GM12878 (cell line): ENCODE measurements around the gene TOB2. TPM values are rescaled to one million over a fixed set of nuclear protein-coding genes. Genes with fewer than 3 reads are reported as not detected.
A peak's percentile ranks its signal among the peaks of the same experiment; 100 is the strongest.

Source experiments
- ATF7 ChIP-seq: fragments of 450-650 bp; IDR thresholded peaks from 2 replicates; pipeline ENCODE4 v1.6.1; 2016; ENCODE audit warnings: low read depth, mild to moderate bottlenecking
- CEBPB ChIP-seq, 2 experiments: fragments of 150-350 bp in 1 of 2; IDR thresholded peaks; 2 replicates each; pipeline ENCODE4 v1.6.1; 2012 to 2014; ENCODE audit warnings: low read depth in 2 of 2, low read length in 2 of 2, borderline replicate concordance in 1 of 2, inconsistent platforms in 1 of 2
- CHD4 ChIP-seq: fragments of 200-600 bp; sonication (generic); IDR thresholded peaks from 2 replicates; pipeline ENCODE4 v1.6.1; 2016; ENCODE audit warnings: mild to moderate bottlenecking
- EGR1 ChIP-seq, 2 experiments: IDR thresholded peaks; 1 replicate in 1 of 2; 2 replicates in 1 of 2; pipeline ENCODE4 v1.6.1; 2011 to 2012; ENCODE audit warnings: low read depth in 2 of 2, low read length in 2 of 2, borderline replicate concordance in 1 of 2, mild to moderate bottlenecking in 1 of 2, moderate library complexity in 1 of 2
- KLF5 ChIP-seq: fragments of 450-650 bp; IDR thresholded peaks from 2 replicates; pipeline ENCODE4 v1.6.1; 2014; ENCODE audit warnings: mild to moderate bottlenecking; ENCODE audit not compliant: partially characterized antibody
- MTA3 ChIP-seq: IDR thresholded peaks from 2 replicates; pipeline ENCODE4 v1.6.1; 2012; ENCODE audit warnings: low read length, inconsistent platforms, borderline replicate concordance
- NR2C1 ChIP-seq: fragments of 450-650 bp; IDR thresholded peaks from 2 replicates; pipeline ENCODE4 v1.6.1; 2017; ENCODE audit warnings: antibody characterized with exemption, mild to moderate bottlenecking, moderate library complexity
- POLR2AphosphoS2 ChIP-seq: IDR thresholded peaks from 2 replicates; pipeline ENCODE4 v1.6.1; 2011; ENCODE audit warnings: low read depth, mild to moderate bottlenecking, low read length, improper control_type of control experiment, moderate library complexity
- SREBF2 ChIP-seq: IDR thresholded peaks from 2 replicates; pipeline ENCODE4 v1.6.1; 2012; ENCODE audit warnings: mild to moderate bottlenecking, low read length
- TARDBP ChIP-seq: IDR thresholded peaks from 2 replicates; pipeline ENCODE4 v1.6.1; 2016; ENCODE audit warnings: borderline replicate concordance
- TCF12 ChIP-seq: IDR thresholded peaks from 2 replicates; pipeline ENCODE4 v1.6.1; 2011; ENCODE audit warnings: low read depth, mild to moderate bottlenecking, low read length
- WRNIP1 ChIP-seq: IDR thresholded peaks from 2 replicates; pipeline ENCODE4 v1.6.1; 2011; ENCODE audit warnings: low read depth, low read length, improper control_type of control experiment, borderline replicate concordance
- ZNF217 ChIP-seq: fragments of 450-650 bp; IDR thresholded peaks from 2 replicates; pipeline ENCODE4 v1.6.1; 2017; ENCODE audit warnings: antibody characterized with exemption, mild to moderate bottlenecking
- ZNF384 ChIP-seq: IDR thresholded peaks from 2 replicates; pipeline ENCODE4 v1.6.1; 2012; ENCODE audit warnings: low read depth, mild to moderate bottlenecking, low read length, improper control_type of control experiment, borderline replicate concordance
- ZNF622 ChIP-seq: fragments of 450-650 bp; IDR thresholded peaks from 2 replicates; pipeline ENCODE4 v1.6.1; 2017; ENCODE audit warnings: mild to moderate bottlenecking, inconsistent platforms
- ZZZ3 ChIP-seq: IDR thresholded peaks from 2 replicates; pipeline ENCODE4 v1.6.1; 2011; ENCODE audit warnings: low read depth; ENCODE audit not compliant: control insufficient read depth, insufficient read length
- polyA plus RNA-seq, 11 experiments: library from polyadenylated mRNA; depleted of rRNA in 4 of 11; unstranded in 6 of 11; stranded (reverse) in 5 of 11; fragments of >200 nt; fragmentation: Nextera tagmentation in 4 of 11; fragmentation: Illumina TruSeq in 1 of 11; extraction: Ambion mirVana in 4 of 11; extraction: Trizol in 1 of 11; gene quantifications; 1 replicate in 1 of 11; 2 replicates in 10 of 11; pipeline versions ENCODE4 v1.2.1 to v1.2.3, GENCODE V29; 2011 to 2016; ENCODE audit warnings: inconsistent platforms in 2 of 11, missing spikeins in 2 of 11, low read depth in 1 of 11
- total RNA-seq, 4 experiments: library from RNA; depleted of rRNA in 3 of 4; stranded (reverse); fragments of >200 nt in 3 of 4; fragmentation: Illumina TruSeq in 1 of 4; extraction: Trizol in 1 of 4; gene quantifications; 2 replicates each; pipeline versions ENCODE4 v1.2.1 to v1.2.3, GENCODE V29; 2013 to 2021
- TF ChIP-seq, protein P1 (sequence below): fragments of 150-350 bp; IDR thresholded peaks from 2 replicates; pipeline ENCODE4 v1.6.1; 2016; ENCODE audit warnings: low read depth, low read length

TOB2 gene
- total and polyA plus RNA-seq, 10 of the 15 experiments (the other 5 are each of a cell fraction or from before 2014, with no cell fraction given), result 4.5 to 32.0 (median 15.1) TPM

GRCh38 chr22:41468381-41469217 is 22.0 kb upstream of the TOB2 start, which contains the start of the genes ACO2 and PHF5A (continued):
- TF ChIP-seq, protein P1, sequence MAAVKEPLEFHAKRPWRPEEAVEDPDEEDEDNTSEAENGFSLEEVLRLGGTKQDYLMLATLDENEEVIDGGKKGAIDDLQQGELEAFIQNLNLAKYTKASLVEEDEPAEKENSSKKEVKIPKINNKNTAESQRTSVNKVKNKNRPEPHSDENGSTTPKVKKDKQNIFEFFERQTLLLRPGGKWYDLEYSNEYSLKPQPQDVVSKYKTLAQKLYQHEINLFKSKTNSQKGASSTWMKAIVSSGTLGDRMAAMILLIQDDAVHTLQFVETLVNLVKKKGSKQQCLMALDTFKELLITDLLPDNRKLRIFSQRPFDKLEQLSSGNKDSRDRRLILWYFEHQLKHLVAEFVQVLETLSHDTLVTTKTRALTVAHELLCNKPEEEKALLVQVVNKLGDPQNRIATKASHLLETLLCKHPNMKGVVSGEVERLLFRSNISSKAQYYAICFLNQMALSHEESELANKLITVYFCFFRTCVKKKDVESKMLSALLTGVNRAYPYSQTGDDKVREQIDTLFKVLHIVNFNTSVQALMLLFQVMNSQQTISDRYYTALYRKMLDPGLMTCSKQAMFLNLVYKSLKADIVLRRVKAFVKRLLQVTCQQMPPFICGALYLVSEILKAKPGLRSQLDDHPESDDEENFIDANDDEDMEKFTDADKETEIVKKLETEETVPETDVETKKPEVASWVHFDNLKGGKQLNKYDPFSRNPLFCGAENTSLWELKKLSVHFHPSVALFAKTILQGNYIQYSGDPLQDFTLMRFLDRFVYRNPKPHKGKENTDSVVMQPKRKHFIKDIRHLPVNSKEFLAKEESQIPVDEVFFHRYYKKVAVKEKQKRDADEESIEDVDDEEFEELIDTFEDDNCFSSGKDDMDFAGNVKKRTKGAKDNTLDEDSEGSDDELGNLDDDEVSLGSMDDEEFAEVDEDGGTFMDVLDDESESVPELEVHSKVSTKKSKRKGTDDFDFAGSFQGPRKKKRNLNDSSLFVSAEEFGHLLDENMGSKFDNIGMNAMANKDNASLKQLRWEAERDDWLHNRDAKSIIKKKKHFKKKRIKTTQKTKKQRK, result 0 out of 2 replicates have a peak, but pooled peaks have one; percentile 24
- TF ChIP-seq NR2C1, result peak; percentile 98
- TF ChIP-seq ATF7, result peak; percentile 89
- TF ChIP-seq MTA3, result no peak
- no peak for TF ChIP-seq TARDBP
- TF ChIP-seq WRNIP1, result no peak
- no peak; a peak in 1 of 3 replicates for TF ChIP-seq EGR1 (IDR thresholded peaks at IDR 0.05; ENCODE audit: borderline replicate concordance in 1 of 2, low read depth in 2 of 2, low read length in 2 of 2)
- TF ChIP-seq CHD4, result no peak
- TF ChIP-seq KLF5, result peak; percentile 81
- no peak for TF ChIP-seq TCF12
- no peak for TF ChIP-seq ZZZ3
- no peak for TF ChIP-seq ZNF622
- no peak for TF ChIP-seq ZNF217
- no peak for TF ChIP-seq POLR2AphosphoS2
- TF ChIP-seq ZNF384, result no peak
- TF ChIP-seq SREBF2, result no peak
- no peak for TF ChIP-seq CEBPB (IDR thresholded peaks at IDR 0.05; ENCODE audit: borderline replicate concordance in 1 of 2, low read depth in 2 of 2, low read length in 2 of 2)
- TF ChIP-seq, all 136 proteins: peak for 69
